K562 (cell line): ENCODE results near the gene PDPK1. TPM values are rescaled to one million over a fixed set of nuclear protein-coding genes. Genes with fewer than 3 reads are reported as not detected.
A peak's percentile ranks its signal among the peaks of the same experiment; 100 is the strongest.

ENCODE experiments used
- ATF7 ChIP-seq: fragments of 450-650 bp; IDR thresholded peaks from 2 replicates; pipeline ENCODE4 v1.7.1; 2014; ENCODE audit warnings: mild to moderate bottlenecking, moderate library complexity
- CTBP1 ChIP-seq: fragments of 450-650 bp; IDR thresholded peaks from 2 replicates; pipeline ENCODE4 v1.6.1; 2016; ENCODE audit warnings: borderline replicate concordance
- HDAC1 ChIP-seq, 2 experiments: fragments of 450-650 bp; IDR thresholded peaks; 2 replicates each; pipeline ENCODE4 v1.6.1; 2016 to 2017; ENCODE audit warnings: inconsistent platforms in 1 of 2, mild to moderate bottlenecking in 1 of 2, moderate library complexity in 1 of 2
- KAT8 ChIP-seq: fragments of 450-650 bp; IDR thresholded peaks from 2 replicates; pipeline ENCODE4 v1.6.1; 2016; ENCODE audit warnings: low read depth, mild to moderate bottlenecking
- KDM1A ChIP-seq, 2 experiments: fragments of 450-650 bp; IDR thresholded peaks; 2 replicates each; pipeline ENCODE4 v1.6.1; 2016; ENCODE audit warnings: mild to moderate bottlenecking in 2 of 2
- KDM4B ChIP-seq, 2 experiments: fragments of 450-650 bp in 1 of 2; sonication (generic) in 1 of 2; IDR thresholded peaks; 2 replicates each; pipeline ENCODE4 v1.6.1; 2016 to 2017; ENCODE audit warnings: borderline replicate concordance in 2 of 2, antibody characterized with exemption in 1 of 2, low read depth in 1 of 2, mild to moderate bottlenecking in 1 of 2
- KLF1 ChIP-seq: fragments of 450-650 bp; IDR thresholded peaks from 2 replicates; pipeline ENCODE4 v1.6.1; 2016; ENCODE audit warnings: missing genetic modification characterization, missing compliant biosample characterization
- RBBP5 ChIP-seq: fragments of 200-600 bp; sonication (generic); IDR thresholded peaks from 2 replicates; pipeline ENCODE4 v1.6.1; 2012; ENCODE audit warnings: borderline replicate concordance, mild to moderate bottlenecking, low read length, control low read depth, inconsistent platforms; ENCODE audit not compliant: insufficient read depth, poor library complexity, severe bottlenecking
- SREBF2 ChIP-seq: sonication (generic); formaldehyde crosslinking; IDR thresholded peaks from 2 replicates; pipeline ENCODE4 v1.4.0; 2020; ENCODE audit warnings: mild to moderate bottlenecking, missing genetic modification reagents
- YBX1 ChIP-seq: fragments of 450-650 bp; IDR thresholded peaks from 2 replicates; pipeline ENCODE4 v1.7.1; 2016; ENCODE audit warnings: mild to moderate bottlenecking
- ZNF589 ChIP-seq: fragments of 200-800 bp; sonication (Bioruptor generic); IDR thresholded peaks from 2 replicates; pipeline ENCODE4 v1.6.1; 2016; ENCODE audit warnings: low read depth, missing genetic modification characterization, missing compliant biosample characterization
- polyA plus RNA-seq, 8 experiments: library from polyadenylated mRNA; depleted of rRNA in 4 of 8; stranded (reverse) in 5 of 8; unstranded in 3 of 8; fragments of >200 nt; fragmentation: Nextera tagmentation in 2 of 8; fragmentation: Illumina TruSeq in 1 of 8; extraction: Ambion mirVana in 2 of 8; extraction: Trizol in 1 of 8; gene quantifications; 2 replicates each; pipeline versions ENCODE4 v1.2.1 to v1.2.3, GENCODE V29; 2011 to 2014; ENCODE audit warnings: inconsistent platforms in 1 of 8, missing spikeins in 1 of 8
- total RNA-seq, 7 experiments: library from RNA; depleted of rRNA in 6 of 7; stranded (reverse); fragments of >200 nt in 6 of 7; fragmentation: Illumina TruSeq in 2 of 7; extraction: Trizol in 2 of 7; gene quantifications; 2 replicates each; pipeline versions ENCODE4 v1.2.1 to v1.2.3, GENCODE V29; 2011 to 2021; ENCODE audit warnings: low replicate concordance in 1 of 7
- TF ChIP-seq, protein P1 (sequence below), 2 experiments: fragments of 150-350 bp in 1 of 2; IDR thresholded peaks; 2 replicates each; pipeline ENCODE4 v1.6.1; 2012 to 2016; ENCODE audit warnings: low read depth in 2 of 2, low read length in 2 of 2, mild to moderate bottlenecking in 1 of 2, moderate library complexity in 1 of 2
- TF ChIP-seq, protein P2 (sequence below): fragments of 200-600 bp; sonication (generic); IDR thresholded peaks from one replicate; pipeline ENCODE4 v1.6.1; 2012; ENCODE audit warnings: mild to moderate bottlenecking, low read depth, low read length, inconsistent platforms

PDPK1 gene
- total and polyA plus RNA-seq, 9 of the 15 experiments (the other 6 are each of a cell fraction or from before 2014, with no cell fraction given): 4.0 to 37.2 (median 18.7) TPM

DNA sequence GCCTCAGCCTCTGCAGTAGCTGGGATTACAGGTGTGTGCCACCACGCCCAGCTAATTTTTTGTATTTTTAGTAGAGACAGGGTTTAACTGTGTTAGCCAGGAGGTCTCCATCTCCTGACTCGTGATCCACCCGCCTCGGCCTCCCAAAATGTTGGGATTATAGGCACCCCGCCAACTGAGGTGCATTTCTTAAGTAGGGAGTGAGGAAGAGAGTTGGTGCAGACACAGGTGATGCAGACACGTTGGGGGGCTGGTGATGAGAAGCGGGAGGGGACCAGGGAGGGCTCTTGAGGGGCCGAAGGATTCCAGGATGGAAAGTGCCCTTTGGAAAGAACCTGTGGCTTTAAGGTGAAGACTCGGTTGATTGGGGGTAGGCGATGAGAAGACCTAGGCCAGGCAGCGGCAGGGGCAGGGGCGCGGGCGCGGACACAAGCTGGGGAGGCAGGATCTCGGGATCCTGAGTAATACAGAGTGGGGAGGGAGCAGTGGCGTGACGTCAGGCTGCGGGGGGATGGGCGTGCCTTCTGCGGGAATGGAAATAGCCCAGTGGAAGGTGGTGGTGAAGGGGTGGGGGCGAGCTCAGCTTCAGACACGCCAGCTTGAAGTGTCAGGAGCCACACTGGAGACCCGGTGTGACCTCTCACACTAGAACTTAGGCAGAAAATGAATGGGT is 26.6 kb upstream of the PDPK1 start (continued):
- TF ChIP-seq, protein P1, sequence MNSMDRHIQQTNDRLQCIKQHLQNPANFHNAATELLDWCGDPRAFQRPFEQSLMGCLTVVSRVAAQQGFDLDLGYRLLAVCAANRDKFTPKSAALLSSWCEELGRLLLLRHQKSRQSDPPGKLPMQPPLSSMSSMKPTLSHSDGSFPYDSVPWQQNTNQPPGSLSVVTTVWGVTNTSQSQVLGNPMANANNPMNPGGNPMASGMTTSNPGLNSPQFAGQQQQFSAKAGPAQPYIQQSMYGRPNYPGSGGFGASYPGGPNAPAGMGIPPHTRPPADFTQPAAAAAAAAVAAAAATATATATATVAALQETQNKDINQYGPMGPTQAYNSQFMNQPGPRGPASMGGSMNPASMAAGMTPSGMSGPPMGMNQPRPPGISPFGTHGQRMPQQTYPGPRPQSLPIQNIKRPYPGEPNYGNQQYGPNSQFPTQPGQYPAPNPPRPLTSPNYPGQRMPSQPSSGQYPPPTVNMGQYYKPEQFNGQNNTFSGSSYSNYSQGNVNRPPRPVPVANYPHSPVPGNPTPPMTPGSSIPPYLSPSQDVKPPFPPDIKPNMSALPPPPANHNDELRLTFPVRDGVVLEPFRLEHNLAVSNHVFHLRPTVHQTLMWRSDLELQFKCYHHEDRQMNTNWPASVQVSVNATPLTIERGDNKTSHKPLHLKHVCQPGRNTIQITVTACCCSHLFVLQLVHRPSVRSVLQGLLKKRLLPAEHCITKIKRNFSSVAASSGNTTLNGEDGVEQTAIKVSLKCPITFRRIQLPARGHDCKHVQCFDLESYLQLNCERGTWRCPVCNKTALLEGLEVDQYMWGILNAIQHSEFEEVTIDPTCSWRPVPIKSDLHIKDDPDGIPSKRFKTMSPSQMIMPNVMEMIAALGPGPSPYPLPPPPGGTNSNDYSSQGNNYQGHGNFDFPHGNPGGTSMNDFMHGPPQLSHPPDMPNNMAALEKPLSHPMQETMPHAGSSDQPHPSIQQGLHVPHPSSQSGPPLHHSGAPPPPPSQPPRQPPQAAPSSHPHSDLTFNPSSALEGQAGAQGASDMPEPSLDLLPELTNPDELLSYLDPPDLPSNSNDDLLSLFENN (IDR thresholded peaks at IDR 0.05; ENCODE audit: low read depth in 2 of 2, low read length in 2 of 2): no peak
- TF ChIP-seq ZNF589 (CRISPR knock-in tag): 0 out of 2 replicates have a peak, but pooled peaks have one; percentile 42
- no peak for TF ChIP-seq KDM4B (IDR thresholded peaks at IDR 0.05; ENCODE audit: borderline replicate concordance in 2 of 2, low read depth in 1 of 2)
- TF ChIP-seq, protein P2, sequence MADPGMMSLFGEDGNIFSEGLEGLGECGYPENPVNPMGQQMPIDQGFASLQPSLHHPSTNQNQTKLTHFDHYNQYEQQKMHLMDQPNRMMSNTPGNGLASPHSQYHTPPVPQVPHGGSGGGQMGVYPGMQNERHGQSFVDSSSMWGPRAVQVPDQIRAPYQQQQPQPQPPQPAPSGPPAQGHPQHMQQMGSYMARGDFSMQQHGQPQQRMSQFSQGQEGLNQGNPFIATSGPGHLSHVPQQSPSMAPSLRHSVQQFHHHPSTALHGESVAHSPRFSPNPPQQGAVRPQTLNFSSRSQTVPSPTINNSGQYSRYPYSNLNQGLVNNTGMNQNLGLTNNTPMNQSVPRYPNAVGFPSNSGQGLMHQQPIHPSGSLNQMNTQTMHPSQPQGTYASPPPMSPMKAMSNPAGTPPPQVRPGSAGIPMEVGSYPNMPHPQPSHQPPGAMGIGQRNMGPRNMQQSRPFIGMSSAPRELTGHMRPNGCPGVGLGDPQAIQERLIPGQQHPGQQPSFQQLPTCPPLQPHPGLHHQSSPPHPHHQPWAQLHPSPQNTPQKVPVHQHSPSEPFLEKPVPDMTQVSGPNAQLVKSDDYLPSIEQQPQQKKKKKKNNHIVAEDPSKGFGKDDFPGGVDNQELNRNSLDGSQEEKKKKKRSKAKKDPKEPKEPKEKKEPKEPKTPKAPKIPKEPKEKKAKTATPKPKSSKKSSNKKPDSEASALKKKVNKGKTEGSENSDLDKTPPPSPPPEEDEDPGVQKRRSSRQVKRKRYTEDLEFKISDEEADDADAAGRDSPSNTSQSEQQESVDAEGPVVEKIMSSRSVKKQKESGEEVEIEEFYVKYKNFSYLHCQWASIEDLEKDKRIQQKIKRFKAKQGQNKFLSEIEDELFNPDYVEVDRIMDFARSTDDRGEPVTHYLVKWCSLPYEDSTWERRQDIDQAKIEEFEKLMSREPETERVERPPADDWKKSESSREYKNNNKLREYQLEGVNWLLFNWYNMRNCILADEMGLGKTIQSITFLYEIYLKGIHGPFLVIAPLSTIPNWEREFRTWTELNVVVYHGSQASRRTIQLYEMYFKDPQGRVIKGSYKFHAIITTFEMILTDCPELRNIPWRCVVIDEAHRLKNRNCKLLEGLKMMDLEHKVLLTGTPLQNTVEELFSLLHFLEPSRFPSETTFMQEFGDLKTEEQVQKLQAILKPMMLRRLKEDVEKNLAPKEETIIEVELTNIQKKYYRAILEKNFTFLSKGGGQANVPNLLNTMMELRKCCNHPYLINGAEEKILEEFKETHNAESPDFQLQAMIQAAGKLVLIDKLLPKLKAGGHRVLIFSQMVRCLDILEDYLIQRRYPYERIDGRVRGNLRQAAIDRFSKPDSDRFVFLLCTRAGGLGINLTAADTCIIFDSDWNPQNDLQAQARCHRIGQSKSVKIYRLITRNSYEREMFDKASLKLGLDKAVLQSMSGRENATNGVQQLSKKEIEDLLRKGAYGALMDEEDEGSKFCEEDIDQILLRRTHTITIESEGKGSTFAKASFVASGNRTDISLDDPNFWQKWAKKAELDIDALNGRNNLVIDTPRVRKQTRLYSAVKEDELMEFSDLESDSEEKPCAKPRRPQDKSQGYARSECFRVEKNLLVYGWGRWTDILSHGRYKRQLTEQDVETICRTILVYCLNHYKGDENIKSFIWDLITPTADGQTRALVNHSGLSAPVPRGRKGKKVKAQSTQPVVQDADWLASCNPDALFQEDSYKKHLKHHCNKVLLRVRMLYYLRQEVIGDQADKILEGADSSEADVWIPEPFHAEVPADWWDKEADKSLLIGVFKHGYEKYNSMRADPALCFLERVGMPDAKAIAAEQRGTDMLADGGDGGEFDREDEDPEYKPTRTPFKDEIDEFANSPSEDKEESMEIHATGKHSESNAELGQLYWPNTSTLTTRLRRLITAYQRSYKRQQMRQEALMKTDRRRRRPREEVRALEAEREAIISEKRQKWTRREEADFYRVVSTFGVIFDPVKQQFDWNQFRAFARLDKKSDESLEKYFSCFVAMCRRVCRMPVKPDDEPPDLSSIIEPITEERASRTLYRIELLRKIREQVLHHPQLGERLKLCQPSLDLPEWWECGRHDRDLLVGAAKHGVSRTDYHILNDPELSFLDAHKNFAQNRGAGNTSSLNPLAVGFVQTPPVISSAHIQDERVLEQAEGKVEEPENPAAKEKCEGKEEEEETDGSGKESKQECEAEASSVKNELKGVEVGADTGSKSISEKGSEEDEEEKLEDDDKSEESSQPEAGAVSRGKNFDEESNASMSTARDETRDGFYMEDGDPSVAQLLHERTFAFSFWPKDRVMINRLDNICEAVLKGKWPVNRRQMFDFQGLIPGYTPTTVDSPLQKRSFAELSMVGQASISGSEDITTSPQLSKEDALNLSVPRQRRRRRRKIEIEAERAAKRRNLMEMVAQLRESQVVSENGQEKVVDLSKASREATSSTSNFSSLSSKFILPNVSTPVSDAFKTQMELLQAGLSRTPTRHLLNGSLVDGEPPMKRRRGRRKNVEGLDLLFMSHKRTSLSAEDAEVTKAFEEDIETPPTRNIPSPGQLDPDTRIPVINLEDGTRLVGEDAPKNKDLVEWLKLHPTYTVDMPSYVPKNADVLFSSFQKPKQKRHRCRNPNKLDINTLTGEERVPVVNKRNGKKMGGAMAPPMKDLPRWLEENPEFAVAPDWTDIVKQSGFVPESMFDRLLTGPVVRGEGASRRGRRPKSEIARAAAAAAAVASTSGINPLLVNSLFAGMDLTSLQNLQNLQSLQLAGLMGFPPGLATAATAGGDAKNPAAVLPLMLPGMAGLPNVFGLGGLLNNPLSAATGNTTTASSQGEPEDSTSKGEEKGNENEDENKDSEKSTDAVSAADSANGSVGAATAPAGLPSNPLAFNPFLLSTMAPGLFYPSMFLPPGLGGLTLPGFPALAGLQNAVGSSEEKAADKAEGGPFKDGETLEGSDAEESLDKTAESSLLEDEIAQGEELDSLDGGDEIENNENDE: no peak
- no peak for TF ChIP-seq KAT8
- TF ChIP-seq RBBP5: peak; percentile 38
- TF ChIP-seq KLF1 (tag): no peak
- TF ChIP-seq HDAC1 (IDR thresholded peaks at IDR 0.05): 0 out of 4 replicates have a peak, but pooled peaks of 1 of the 2 experiments have one; percentile 10
- no peak for TF ChIP-seq YBX1
- TF ChIP-seq SREBF2 (CRISPR knock-in tag): no peak
- TF ChIP-seq KDM1A (IDR thresholded peaks at IDR 0.05): peak in 1 of 2 experiments; percentile 94; a peak in 2 of 4 replicates
- peak; percentile 89 for TF ChIP-seq ATF7
- 0 out of 2 replicates have a peak, but pooled peaks have one; percentile 11 for TF ChIP-seq CTBP1
